Measurements from ENCODE around the gene RPS21. TPM values are rescaled to one million over a fixed set of nuclear protein-coding genes. Genes with fewer than 3 reads are reported as not detected.

Gene RPS21
- total RNA-seq, 4 donors from 2014 or later, result 1,664 to 5,734 (median 2,155) TPM

- intact Hi-C loops (cut with DNase I; ENCODE audit: low total_unique reads), result no loop called here
- TF ChIP-seq, protein P1, sequence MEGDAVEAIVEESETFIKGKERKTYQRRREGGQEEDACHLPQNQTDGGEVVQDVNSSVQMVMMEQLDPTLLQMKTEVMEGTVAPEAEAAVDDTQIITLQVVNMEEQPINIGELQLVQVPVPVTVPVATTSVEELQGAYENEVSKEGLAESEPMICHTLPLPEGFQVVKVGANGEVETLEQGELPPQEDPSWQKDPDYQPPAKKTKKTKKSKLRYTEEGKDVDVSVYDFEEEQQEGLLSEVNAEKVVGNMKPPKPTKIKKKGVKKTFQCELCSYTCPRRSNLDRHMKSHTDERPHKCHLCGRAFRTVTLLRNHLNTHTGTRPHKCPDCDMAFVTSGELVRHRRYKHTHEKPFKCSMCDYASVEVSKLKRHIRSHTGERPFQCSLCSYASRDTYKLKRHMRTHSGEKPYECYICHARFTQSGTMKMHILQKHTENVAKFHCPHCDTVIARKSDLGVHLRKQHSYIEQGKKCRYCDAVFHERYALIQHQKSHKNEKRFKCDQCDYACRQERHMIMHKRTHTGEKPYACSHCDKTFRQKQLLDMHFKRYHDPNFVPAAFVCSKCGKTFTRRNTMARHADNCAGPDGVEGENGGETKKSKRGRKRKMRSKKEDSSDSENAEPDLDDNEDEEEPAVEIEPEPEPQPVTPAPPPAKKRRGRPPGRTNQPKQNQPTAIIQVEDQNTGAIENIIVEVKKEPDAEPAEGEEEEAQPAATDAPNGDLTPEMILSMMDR (IDR thresholded peaks at IDR 0.05), result no peak
- TF ChIP-seq POLR2A (IDR thresholded peaks at IDR 0.05), result no peak
- 45 to 52% methylated on average over 35 to 40 of the region's 43 CpGs for WGBS, 2 donors
- no peak overlapping the region for H3K4me3 ChIP-seq (ENCODE audit: low read depth, poor library complexity, severe bottlenecking)
- no peak for DNase-seq (ENCODE audit: low spot score in 2 of 2)
Observed at GRCh38 chr20:62352402-62353288, 34.3 kb upstream of the RPS21 start.

DNA sequence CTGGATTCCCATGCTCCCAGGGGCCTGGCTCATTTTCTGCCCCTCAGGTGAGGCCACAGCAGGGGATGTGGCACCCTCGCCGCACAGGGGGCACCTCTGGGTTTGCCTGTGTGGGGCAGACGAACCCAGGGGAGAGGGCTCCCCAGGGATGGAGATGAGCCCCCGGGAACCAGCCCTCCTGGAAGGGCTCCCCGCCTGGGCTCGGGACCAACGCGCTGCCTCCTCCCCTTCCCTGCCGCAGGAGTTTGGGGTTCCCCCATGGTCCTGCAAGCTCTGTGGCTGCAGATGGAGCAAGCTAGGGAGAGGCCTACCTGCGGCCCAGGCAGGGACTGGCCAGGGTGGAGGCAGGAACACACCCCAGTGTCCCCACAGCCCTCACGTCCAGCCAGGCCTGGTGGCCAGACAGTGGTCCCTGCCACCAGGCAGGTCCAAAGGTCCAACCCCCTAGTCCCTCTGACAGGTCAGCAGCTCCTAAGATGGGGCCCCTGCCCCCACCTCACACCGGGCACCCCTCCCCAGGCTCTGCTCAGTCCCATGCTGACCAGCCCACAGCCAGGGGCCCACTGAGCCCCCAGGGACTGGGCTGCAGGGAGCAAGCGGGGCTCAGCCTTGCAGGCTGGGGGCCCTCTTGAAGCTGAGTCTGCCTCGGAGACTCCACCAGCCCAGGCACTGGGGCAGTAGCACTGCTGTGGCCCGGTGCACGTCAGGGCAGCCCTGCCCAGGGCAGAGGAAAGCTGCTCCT lies 33.4 kb upstream of the RPS21 start:
- no peak for DNase-seq (ENCODE audit: low spot score in 2 of 2)
- intact Hi-C loops (cut with DNase I; ENCODE audit: low total_unique reads), result no loop called here
- no peak for TF ChIP-seq POLR2A (IDR thresholded peaks at IDR 0.05)
- TF ChIP-seq, protein P1 (IDR thresholded peaks at IDR 0.05), result no peak
- WGBS, 2 donors, result 64 to 69% methylated on average over 8 to 14 of the region's 16 CpGs
- no peak overlapping the region for H3K4me3 ChIP-seq (ENCODE audit: low read depth, poor library complexity, severe bottlenecking)

DNA sequence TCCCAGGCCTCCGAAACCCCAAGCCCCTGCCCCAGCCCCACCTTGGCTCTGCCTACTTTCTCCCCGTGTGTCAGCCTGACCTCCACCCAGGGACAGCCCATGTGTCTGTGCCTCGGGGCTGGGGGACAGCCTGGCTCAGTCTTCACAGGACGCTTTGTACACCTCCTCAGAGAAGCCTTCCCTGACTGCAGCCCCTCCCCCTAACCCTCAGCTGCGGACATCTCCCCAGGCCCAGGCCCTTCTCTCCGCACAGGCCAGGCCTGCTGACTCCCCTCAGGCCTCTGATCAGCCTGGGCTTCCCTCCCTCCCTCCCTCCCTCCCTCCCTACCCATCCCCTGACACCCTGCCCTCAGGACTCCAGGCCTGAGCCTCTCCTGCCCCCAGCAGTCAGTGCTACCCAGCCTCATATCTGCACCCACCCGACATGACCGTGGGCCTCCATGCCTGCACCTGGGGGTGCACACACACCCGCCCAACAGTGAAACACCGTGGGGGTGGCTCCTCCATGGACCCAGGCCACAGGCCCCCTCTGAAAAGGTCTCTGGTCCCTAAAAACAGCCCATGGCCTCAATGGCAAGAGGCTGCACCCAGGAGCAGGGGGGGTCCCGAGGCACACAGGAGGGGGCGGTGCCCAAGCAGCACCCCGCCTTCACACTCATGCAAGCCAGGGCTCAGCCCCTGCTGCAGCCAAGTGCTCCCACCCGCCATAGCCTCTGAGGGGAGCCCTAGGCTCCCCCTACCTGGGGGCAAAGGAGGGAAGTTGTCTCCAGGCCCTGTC lies 32.7 kb upstream of the RPS21 start:
- WGBS, 2 donors, result 49 to 59% methylated on average over 8 to 14 of the region's 14 CpGs
- intact Hi-C loops (cut with DNase I; ENCODE audit: low total_unique reads), result no loop called here

DNA sequence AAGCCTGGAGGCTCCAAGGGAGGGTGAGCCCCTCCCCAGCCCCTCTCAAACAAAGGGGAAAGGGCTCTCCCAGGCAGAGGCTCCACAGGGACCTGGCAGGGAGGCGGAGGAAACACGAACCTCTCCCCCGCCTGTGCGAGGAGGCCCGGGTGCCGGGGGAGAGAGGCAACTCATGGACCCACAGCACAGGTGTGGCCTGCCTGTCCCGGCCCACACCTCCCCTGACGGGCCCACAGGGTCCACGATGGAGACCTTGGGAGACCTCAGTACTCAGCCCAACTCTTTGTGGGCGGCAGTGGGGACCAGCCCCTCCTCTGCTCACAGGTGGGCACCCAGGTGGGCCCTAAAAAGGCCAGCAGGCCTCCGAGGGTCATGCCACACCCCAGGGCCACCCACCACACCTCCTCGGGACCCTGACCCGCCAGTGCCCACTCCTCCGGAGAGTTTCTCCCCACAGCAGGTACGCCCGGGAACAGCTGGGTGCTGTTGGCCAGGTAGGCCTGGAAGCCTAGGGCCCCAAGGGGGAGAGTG lies 32.0 kb upstream of the RPS21 start:
- no peak overlapping the region for H3K4me3 ChIP-seq (ENCODE audit: low read depth, poor library complexity, severe bottlenecking)
- intact Hi-C loops (cut with DNase I; ENCODE audit: low total_unique reads), result no loop called here
- DNase-seq (ENCODE audit: low spot score in 2 of 2), result no peak
- WGBS, 2 donors, result 49 to 51% methylated on average over 8 to 12 of the region's 16 CpGs
- TF ChIP-seq, protein P1 (IDR thresholded peaks at IDR 0.05), result no peak
- TF ChIP-seq POLR2A (IDR thresholded peaks at IDR 0.05), result no peak

More for the DNA sequence above, 32.7 kb upstream of the RPS21 start:
- no peak overlapping the region for H3K4me3 ChIP-seq (ENCODE audit: low read depth, poor library complexity, severe bottlenecking)
- TF ChIP-seq POLR2A (IDR thresholded peaks at IDR 0.05), result no peak
- TF ChIP-seq, protein P1 (IDR thresholded peaks at IDR 0.05), result no peak
- no peak for DNase-seq (ENCODE audit: low spot score in 2 of 2)

GRCh38 chr20:62355516-62355877 lies 31.4 kb upstream of the RPS21 start:
- intact Hi-C loops (cut with DNase I; ENCODE audit: low total_unique reads), result no loop called here
- no peak for DNase-seq (ENCODE audit: low spot score in 2 of 2)
- no peak overlapping the region for H3K4me3 ChIP-seq (ENCODE audit: low read depth, poor library complexity, severe bottlenecking)
- WGBS, 2 donors, result 28 to 47% methylated on average over 2 to 11 of the region's 11 CpGs
- TF ChIP-seq, protein P1 (IDR thresholded peaks at IDR 0.05), result no peak
- TF ChIP-seq POLR2A (IDR thresholded peaks at IDR 0.05), result no peak

All from lower leg skin (tissue), 4 donors.